Stimulated activated naive CD8-positive, alpha-beta T cell treated with anti-CD3 and anti-CD28 coated beads, Interleukin-15, Interleukin-2, amounts not matched to agents 100 ng/mL and 50 ng/mL, for 24 hours (primary cell): ENCODE results near the gene PTRHD1.
"Not testable (repeated sequence)": the region's sequence is repeated elsewhere in the genome, so short reads cannot be mapped to it uniquely, and the experiment has no call there.

Experiments used
- H3K27ac Mint-ChIP-seq: one replicate; pipeline ENCODE4 v1.8.0; 2021; ENCODE audit warnings: mild to moderate bottlenecking, mixed read lengths
- H3K27me3 Mint-ChIP-seq: one replicate; pipeline ENCODE4 v1.8.0; 2021; ENCODE audit warnings: mixed read lengths
- H3K36me3 Mint-ChIP-seq: one replicate; pipeline ENCODE4 v1.8.0; 2021; ENCODE audit warnings: low read depth, mixed read lengths
- H3K4me1 Mint-ChIP-seq: one replicate; pipeline ENCODE4 v1.8.0; 2021; ENCODE audit warnings: low read depth, mixed read lengths
- H3K4me3 Mint-ChIP-seq: one replicate; pipeline ENCODE4 v1.8.0; 2021; ENCODE audit warnings: mild to moderate bottlenecking, mixed read lengths
- H3K9me3 Mint-ChIP-seq: one replicate; pipeline ENCODE4 v1.8.0; 2021; ENCODE audit warnings: mixed read lengths

PTRHD1 gene, protein sequence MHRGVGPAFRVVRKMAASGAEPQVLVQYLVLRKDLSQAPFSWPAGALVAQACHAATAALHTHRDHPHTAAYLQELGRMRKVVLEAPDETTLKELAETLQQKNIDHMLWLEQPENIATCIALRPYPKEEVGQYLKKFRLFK

DNA sequence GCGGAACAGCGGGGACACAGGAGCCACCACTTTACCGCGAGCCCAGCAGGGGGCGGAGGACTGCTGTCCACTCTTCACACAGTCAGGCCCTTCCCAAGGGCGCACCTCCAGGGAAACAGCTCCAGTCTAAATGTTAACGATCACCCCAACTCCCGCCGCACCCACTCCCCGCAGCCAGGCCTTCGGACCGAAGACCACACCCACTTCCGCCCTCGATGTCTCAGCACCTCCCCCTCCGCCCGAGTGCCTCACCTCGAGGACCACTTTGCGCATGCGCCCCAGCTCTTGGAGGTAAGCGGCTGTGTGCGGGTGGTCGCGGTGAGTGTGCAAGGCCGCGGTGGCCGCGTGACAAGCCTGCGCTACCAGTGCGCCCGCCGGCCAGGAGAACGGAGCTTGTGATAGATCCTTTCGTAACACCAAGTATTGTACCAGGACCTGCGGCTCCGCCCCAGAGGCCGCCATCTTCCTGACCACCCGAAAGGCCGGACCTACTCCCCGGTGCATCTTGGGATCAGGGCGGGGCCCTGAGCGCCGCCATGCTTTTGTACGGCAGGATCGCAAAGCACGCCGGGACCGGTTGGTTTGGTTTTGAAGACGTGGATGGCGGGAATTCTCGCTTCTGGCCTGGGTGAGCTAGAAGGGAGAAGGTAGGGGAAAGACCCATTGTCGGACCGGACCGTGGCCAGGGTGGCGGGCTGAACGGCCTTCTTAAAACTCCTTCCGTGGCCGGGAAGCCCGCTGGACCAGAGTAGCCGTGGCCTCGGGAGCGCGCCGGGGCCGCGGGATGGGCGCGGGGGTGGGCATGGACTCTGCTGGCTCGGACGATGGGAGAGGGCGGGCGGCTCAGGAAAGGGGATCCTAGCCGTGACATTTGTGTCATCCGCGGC lies at the start of gene PTRHD1, which contains the start of gene CENPO:
PTRHD1 (minus strand) TSS at position 518 of the 887 bp plus-strand sequence; CDS start at position 504, 14 bp downstream.
CENPO (plus strand) TSS at position 552 of the 887 bp plus-strand sequence. CDS start 495 bp downstream, outside the sequence.
- Mint-ChIP-seq H3K9me3 (no peaks in the 10 kb centered on the region), H3K27ac (peak within 1 kb of the TSS; percentile 100), H3K4me1 (peaks cover 50% of the 10 kb centered on the region), H3K4me3 (peak within 1 kb of the TSS; percentile 99), H3K36me3 (peaks cover 50% of the 10 kb centered on the region), H3K27me3 (peaks cover 2% of the 10 kb centered on the region)

DNA sequence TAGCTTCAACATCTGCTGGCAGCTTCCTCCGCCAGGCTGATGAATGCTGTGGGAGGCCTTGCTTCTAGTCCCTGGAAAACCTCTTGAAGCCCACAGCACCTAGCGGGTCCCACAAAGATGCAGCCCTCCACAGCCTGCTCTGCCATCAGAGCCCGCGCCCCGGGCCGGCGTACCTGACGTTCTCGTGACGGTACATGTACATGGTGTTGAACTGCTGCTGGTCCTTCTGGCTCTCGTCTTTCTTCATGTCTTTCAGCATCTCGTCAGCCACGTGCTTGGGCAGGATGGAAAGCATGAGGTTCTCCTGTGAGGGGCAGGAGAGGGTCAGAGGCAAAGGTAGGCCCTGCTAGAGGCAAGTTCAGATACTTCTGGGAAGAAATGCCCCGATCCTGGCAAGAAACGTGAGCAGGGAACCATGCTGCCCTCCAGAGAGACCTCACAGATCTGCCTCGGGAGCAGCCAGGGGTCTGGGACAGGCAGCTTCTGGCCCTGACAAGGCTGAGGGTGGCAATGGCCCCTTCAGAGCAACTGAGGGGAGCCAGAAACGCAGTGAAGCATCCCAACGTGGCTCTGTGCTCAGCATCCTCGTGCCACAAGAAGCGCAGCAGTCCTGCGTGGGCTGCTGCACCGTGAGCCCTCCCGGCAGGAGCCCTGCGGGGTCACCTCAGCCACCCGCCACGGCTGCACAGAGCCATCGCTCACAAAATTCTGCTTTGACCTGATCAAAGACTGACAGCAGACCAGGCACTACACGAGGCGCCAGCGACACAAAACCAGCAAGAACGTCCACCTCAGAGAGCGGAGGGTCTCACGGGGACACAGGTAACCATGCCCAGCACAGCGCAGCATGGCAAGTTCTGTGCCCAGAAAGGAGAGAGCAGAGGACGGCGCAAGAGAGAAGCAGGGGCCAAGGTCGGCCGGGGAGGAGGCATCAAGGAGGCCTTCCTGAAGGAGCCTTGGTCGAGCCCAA lies 49.2 kb upstream of the PTRHD1 start:
- H3K36me3 Mint-ChIP-seq, result peaks cover 18% of the 10 kb centered on the region
- H3K4me3 Mint-ChIP-seq, result no peak overlapping the region
- no peak overlapping the region for H3K27ac Mint-ChIP-seq
- no peaks in the 10 kb centered on the region for H3K27me3 Mint-ChIP-seq
- H3K4me1 Mint-ChIP-seq, result no peaks in the 10 kb centered on the region
- no peaks in the 10 kb centered on the region for H3K9me3 Mint-ChIP-seq

DNA sequence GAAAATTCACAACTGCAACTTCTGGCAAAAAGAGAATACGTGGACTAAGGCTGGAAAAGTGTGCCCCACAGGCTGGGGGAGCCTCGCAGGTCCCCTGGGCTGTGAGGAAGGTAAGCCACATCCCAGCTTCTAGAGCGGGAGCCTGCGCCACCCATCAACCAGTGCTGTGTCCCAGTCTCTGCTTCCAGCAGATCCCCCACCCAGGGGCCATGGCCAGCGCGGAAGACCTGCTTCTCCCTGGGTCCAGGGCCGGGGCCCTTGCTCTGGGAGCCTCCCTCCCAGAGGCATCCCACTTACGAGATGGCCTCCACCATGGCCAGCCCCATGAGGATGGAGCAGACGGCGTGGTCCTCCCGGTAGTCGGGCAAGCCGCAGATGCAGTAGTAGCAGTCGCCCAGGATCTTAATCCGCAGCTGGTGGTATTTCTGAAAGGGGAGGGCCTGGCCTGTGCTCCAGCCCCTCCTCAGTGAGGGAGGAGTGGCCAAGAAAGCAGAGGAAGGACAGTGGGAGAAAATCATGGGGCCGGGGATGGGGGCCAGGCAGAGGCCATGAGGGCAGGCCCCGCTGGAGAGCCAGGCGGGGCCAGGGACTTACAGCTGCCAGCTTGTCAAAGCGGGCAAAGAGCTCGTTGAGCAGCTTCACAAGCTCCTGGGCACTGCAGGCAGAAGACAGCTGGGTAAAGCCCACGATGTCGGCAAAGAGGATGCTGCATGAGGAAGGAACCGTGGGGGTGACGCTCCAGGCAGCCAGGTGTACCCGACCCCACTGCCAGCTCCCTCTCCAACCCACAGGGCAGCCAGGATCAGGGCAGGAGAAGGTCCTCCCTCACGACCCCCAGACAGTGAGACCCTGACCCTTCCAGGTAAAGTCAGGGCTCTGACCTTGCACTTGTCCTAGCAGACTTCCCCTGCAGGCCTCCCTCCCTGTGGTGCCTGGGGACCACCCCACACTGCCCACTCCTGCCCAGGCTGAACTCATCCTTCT lies 48.1 kb upstream of the PTRHD1 start:
- H3K4me1 Mint-ChIP-seq, result no peaks in the 10 kb centered on the region
- H3K4me3 Mint-ChIP-seq, result no peak overlapping the region
- no peaks in the 10 kb centered on the region for H3K27me3 Mint-ChIP-seq
- no peak overlapping the region for H3K27ac Mint-ChIP-seq
- no peaks in the 10 kb centered on the region for H3K9me3 Mint-ChIP-seq
- peaks cover 17% of the 10 kb centered on the region for H3K36me3 Mint-ChIP-seq

DNA sequence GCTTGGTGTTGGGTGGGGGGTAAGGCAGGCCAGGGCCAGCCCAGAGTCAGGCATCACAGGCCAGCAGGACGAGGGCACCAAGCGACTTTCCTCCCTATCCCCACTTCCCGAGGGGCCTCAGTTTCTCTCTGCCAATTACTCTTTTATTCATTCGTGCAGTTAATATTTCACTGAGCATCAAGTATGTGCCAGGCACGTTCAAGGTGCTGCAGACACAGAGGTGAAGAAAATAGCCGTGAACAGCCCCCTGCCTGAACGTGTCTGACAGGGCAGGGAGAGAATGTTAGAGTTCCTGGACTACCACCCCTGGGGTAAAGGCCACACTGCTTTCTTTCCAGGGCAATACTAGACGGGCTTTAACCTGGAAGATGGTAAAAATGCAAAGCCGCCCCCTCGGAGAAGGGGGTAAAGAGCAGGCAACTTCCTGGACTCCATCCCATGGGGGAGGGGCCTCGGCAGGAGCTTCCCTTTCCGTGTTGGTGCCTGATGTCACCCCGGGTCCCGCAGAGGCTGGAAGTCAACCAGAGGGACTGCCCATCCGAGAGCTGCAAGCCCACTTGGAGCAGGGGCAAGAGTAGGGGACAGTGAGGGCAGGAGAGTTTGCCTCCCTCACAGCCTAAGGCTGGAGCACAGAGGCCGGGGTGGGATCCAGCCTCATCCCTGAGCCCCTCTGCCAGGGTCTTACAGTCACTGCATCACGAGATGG lies 47.1 kb upstream of the PTRHD1 start:
- Mint-ChIP-seq H3K27ac (no peak overlapping the region), H3K4me3 (no peak overlapping the region), H3K4me1 (no peaks in the 10 kb centered on the region), H3K9me3 (no peaks in the 10 kb centered on the region), H3K36me3 (peaks cover 21% of the 10 kb centered on the region), H3K27me3 (no peaks in the 10 kb centered on the region)

DNA sequence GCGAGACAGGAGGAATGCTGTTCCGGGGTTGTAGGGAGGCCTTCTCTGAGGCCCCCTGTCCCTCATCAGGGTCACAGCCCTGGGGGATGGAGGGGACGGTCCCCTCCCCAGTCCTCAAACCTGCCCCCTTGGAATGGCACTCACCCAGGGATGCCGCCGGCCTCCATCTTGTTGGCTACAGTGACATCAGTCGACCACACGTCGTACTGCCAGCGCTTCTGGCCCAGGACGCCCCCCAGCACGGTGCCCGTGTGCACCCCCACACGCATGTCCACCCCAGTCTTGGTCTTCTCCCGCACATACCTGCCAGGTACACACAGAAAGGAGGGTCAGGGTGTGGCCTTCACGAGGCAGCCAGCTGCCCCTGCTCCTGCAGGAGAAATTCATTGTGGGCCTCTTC lies 46.5 kb upstream of the PTRHD1 start:
- H3K4me3 Mint-ChIP-seq, result no peak overlapping the region
- no peak overlapping the region for H3K27ac Mint-ChIP-seq
- peaks cover 24% of the 10 kb centered on the region for H3K36me3 Mint-ChIP-seq
- H3K4me1 Mint-ChIP-seq, result no peaks in the 10 kb centered on the region
- no peaks in the 10 kb centered on the region for H3K27me3 Mint-ChIP-seq
- H3K9me3 Mint-ChIP-seq, result no peaks in the 10 kb centered on the region

DNA sequence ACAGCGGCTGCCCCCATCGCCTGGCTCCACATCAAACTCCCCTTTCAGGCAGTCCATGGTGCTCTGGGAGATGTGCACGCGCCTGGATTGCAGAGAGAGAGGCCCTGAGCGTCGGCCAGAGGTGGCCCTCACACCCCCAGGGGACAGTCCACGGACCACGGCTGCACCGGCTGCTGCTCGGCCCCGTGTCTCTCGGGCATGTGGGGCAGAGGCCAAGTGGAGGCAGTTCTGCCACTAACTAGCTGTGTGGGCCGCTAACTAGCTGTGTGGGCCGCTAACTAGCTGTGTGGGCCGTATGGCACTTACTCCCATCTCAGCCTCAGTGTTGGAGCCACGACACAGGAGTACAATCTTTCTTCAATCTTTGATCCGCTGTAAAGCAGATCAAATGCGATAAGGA lies 45.4 kb upstream of the PTRHD1 start:
- no peak overlapping the region for H3K27ac Mint-ChIP-seq
- H3K4me1 Mint-ChIP-seq, result no peaks in the 10 kb centered on the region
- no peak overlapping the region for H3K4me3 Mint-ChIP-seq
- no peaks in the 10 kb centered on the region for H3K9me3 Mint-ChIP-seq
- no peaks in the 10 kb centered on the region for H3K27me3 Mint-ChIP-seq
- H3K36me3 Mint-ChIP-seq, result peaks cover 27% of the 10 kb centered on the region

DNA sequence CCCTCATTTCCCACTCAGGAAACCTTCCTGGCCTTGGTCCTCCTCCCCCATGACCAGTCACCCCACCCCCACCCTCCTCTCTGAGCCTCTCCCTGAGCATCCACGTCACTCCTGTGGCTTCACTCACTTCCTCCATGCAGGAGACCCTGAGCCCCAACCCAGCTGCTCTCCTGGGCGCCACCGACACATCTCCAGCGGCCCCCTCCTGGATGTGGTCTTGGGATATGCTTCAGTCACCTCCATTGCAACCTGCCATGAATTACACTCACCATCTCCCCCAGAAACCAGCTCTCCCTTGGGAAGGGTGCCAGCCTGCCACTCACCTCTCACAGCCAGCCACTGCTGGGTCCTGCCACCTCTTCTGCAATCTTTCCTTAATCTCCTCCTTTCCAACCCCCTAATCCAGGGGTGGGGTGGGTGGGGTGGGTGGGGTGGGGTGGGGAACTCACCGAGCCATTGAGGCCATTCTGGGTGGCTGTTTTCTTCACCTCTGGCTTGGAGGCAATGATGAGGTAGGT lies 44.9 kb upstream of the PTRHD1 start:
- Mint-ChIP-seq H3K9me3 (no peaks in the 10 kb centered on the region), H3K4me1 (no peaks in the 10 kb centered on the region), H3K36me3 (peaks cover 27% of the 10 kb centered on the region), H3K27ac (no peak overlapping the region), H3K4me3 (no peak overlapping the region), H3K27me3 (no peaks in the 10 kb centered on the region)

DNA sequence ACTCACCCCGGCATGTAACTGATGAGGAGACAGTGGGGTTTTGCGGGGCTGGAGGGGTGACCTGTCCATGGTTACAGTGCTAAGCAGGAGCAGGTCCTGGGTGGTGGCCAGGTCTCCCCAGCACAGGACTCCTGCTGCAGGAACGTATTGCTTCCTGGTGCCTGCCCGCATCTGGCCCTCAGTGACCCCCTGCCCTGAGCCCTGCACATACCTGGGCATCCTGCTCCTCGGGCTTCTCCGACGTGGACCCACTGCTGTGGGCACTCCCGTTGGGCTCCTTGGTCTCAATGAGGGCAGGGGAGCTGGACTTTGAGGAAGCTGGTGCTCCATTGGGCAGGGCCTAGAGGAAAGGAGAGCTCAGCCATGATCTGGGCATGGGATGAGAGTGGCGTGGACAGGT lies 43.5 kb upstream of the PTRHD1 start:
- Mint-ChIP-seq H3K27ac (no peak overlapping the region), H3K27me3 (no peaks in the 10 kb centered on the region), H3K4me3 (no peak overlapping the region), H3K36me3 (peaks cover 27% of the 10 kb centered on the region), H3K9me3 (no peaks in the 10 kb centered on the region), H3K4me1 (no peaks in the 10 kb centered on the region)

DNA sequence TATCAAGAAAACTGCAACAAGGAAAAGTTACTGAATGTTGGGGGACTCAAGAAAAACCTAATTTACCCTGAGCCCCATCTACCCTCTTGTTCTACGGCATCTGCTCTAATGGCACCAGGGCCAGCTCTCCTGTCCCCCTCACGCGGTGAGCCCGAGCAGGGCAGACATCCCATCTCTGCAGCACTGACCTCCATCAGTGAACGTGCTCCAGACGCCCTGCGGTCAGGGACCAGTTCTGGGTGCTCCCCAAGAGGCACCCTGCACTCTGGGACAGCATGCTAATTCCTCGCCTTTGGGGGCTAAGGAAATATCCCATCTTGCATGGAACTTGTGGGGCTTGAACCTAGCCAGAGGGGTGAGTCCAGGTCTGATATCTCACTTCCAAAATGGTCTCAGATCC lies 43.0 kb upstream of the PTRHD1 start:
- H3K9me3 Mint-ChIP-seq, result no peaks in the 10 kb centered on the region
- no peak overlapping the region for H3K27ac Mint-ChIP-seq
- no peak overlapping the region for H3K4me3 Mint-ChIP-seq
- no peaks in the 10 kb centered on the region for H3K27me3 Mint-ChIP-seq
- H3K4me1 Mint-ChIP-seq, result no peaks in the 10 kb centered on the region
- H3K36me3 Mint-ChIP-seq, result peaks cover 27% of the 10 kb centered on the region

DNA sequence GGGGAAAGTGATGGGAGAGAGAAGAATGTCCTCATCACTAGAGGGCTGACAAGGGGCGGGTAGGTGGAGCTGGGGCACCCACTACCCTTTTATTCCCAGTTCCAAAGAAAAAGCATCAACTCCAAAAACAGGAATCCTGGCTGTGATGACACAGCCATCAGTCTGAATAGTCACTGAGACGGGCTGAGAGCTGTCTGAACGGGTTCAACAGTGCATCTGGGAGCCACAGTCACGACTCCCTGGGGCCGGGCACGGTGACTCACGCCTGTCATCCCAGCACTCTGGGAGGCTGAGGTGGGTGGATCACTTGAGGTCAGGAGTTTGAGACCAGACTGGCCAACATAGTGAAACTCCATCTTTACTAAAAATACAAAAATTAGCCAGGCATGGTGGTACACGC lies 42.2 kb upstream of the PTRHD1 start:
- not testable (repeated sequence) for H3K4me1 Mint-ChIP-seq, H3K27me3 Mint-ChIP-seq, H3K9me3 Mint-ChIP-seq, H3K27ac Mint-ChIP-seq, H3K4me3 Mint-ChIP-seq
- peaks cover 28% of the 10 kb centered on the region for H3K36me3 Mint-ChIP-seq

DNA sequence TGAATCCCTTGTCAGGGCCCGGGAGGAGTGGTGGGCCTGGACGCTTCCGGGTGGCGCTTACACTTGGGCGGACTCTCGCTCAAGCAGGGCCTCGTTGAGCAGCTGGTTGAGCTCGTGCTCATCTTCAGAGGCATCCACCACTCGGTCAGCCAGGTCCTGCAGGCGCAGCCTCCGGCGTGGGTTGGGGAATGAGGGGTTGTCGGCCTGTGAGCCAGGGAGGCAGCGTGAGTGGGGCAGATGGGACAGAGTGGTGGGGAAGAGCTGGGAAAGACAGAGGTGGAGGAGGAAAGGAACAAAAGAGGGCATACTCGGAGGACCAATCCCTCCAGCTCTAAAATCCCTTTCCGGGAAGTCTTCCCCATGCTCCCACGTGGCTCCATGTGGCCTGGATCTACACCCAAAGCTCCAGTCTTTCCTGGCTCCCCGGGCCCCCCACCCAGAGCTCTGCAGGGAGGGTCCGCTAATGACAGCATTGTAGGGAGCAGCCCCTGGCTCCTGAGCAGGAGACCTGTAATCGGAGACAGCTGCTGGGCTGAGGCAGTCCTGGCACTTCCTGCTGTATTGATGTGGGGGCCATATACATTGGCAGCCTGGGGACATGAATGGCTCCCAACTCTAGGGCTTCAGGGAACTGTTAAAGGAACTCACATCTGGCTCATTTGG lies 41.7 kb upstream of the PTRHD1 start:
- Mint-ChIP-seq H3K36me3 (peaks cover 31% of the 10 kb centered on the region), H3K4me3 (no peak overlapping the region), H3K9me3 (no peaks in the 10 kb centered on the region), H3K27me3 (no peaks in the 10 kb centered on the region), H3K27ac (no peak overlapping the region), H3K4me1 (no peaks in the 10 kb centered on the region)

DNA sequence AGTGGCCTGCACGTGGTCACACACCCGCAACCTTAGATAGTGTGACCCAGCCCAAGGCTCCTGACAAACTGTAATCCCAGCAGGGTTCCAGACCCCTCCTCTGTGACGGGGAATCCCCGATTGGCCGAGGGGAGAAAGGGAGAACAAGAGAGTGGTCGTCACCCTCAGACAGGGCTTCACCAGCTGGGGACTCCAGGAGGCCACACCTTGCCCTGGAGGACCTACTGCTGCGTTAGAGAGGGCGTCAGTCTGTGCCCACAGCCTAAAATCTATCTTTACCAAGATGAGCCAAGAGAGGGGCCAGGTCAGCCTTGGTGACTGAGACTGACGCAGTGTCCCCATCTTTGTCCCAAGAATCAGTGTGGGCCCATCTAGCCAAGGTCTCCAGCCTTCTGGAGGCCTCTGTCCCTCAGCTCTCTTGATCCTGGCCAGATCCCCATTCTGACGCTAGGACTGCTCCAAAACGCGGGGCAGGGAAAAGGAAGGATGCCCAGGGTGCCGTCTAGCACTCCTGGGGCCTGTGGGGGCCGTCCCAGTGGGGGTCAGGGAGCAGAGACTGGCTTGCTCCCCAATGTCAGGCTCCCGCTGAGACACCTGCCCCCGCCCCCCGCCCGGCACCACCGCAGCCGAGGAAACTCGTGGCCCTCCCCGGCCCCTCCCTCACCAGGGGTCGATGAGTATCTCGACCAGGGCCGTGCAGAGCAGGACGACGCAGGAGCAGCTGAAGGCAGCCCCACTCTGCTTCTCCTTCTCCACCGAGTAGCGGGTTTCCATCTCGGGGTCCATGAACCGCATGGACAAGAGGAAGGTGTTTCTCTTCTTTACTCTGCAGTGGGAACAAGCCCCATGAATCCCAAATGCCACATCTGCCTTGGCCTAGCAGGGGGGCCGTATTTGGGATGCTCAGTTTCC lies 40.9 kb upstream of the PTRHD1 start:
- no peak overlapping the region for H3K27ac Mint-ChIP-seq
- no peak overlapping the region for H3K4me3 Mint-ChIP-seq
- H3K9me3 Mint-ChIP-seq, result no peaks in the 10 kb centered on the region
- peaks cover 28% of the 10 kb centered on the region for H3K36me3 Mint-ChIP-seq
- H3K4me1 Mint-ChIP-seq, result no peaks in the 10 kb centered on the region
- no peaks in the 10 kb centered on the region for H3K27me3 Mint-ChIP-seq
